GM18870 (cell line): ENCODE measurements around the gene ZNF367.
"Not testable (repeated sequence)": the region's sequence is repeated elsewhere in the genome, so short reads cannot be mapped to it uniquely, and the experiment has no call there.

Experiments used
- ATAC-seq: cut with Tn5 transposase; IDR thresholded peaks from one replicate; pipeline ENCODE4 v1.9.1; 2021; ENCODE audit warnings: moderate library complexity; ENCODE audit not compliant: unreplicated experiment

ZNF367 gene

GRCh38 chr9:96400132-96400910 lies 17.8 kb downstream of the ZNF367 start:
- ATAC-seq: no peak

GRCh38 chr9:96399325-96399633 lies 18.9 kb downstream of the ZNF367 start:
- no peak for ATAC-seq

DNA sequence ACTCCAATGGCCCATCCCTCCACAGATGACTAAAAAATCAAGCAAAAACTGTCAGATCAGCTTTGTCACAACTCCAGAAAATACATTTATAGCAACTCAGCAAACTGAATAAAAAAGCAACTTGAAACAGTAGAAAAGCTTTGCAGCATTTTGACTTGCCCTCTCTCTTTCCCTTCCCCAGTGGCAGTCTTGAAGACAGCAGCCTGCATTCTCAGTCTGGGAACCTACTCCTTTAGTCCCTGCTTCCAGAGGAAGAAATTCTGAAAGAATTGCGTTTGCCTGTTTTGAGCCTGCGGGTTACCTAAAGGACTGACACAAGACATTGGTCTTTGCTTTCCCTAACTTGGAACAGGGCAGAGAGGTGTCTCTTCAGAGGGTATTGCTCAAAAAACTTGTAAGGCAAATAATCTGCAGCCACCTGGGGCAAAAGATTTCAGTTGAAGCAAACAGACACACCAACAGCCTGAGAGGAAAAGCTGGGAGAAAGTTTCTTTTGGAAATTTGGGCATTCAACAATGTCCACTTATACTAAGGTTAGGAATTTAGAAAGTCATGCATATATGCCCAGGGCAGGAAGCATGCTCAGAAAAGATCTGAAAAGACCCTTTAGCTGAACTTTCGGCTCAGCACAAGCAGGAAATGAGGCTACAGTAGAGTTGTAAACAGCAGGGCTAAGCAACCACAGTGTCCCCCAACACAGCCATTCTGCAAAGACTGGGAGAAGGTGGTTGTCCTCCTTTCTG lies 19.4 kb downstream of the ZNF367 start:
- ATAC-seq: no peak

DNA sequence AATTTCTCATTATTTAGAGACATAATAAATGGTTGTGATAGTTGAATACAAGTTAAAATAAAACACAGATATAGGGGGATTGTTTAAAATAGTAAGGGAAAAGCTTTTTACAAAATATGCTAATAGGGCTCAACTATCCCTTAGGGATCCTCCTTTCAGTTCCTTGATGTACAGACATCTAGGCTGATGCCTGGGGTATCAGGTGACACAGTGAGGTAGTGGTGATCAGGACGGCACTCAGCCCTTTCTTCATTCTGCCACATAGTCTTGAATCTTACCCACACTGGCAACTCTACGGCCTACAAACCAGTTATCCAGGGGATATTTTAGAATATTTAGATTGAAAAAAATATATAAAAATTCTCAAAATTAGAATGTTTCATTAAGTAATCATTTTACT lies 22.2 kb downstream of the ZNF367 start:
- ATAC-seq: no peak

GRCh38 chr9:96394832-96395496 lies 23.2 kb downstream of the ZNF367 start:
- no peak for ATAC-seq

DNA sequence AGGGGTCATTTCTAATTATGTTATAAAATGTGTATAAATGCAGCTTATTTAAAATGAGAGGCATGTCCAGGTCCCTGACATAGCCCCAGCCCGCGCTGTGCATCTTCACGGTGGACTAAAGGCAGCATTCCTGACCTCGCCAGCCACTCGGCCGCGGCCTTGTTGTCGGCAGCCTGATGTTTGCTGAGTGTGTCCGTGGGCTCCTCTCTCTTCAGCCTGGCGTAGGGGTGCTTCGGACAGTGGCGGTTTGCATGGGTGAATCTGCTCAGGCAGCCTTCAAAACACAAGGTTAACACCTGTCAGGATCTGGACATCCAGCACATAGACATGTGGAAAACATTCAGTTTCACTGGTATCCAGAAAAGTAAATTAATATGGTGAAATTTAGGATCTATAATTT lies 25.9 kb downstream of the ZNF367 start:
- ATAC-seq: no peak

GRCh38 chr9:96391021-96391765 lies 27.0 kb downstream of the ZNF367 start:
- no peak for ATAC-seq

DNA sequence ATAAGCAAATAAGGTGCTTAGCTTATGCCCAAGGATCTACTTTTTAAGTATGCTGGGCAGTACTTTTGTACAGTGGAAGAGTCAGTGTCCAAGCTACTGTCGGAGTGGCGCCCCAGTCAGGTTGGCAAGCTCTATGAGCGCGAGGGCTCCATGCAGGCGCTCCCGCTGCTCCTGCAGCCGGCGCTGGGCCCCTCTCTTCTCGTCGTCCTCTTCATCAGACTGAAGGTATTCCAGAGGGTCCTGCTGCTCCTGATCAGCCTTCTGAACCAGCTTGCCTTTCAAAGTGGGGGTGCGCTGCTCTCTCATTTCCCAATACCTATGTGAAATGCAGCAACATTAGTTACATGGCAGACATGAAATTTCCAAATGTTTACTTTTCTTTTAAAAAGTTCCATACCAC lies 30.0 kb downstream of the ZNF367 start:
- ATAC-seq: no peak

GRCh38 chr9:96386157-96386556 lies 32.0 kb downstream of the ZNF367 start:
- no peak for ATAC-seq

DNA sequence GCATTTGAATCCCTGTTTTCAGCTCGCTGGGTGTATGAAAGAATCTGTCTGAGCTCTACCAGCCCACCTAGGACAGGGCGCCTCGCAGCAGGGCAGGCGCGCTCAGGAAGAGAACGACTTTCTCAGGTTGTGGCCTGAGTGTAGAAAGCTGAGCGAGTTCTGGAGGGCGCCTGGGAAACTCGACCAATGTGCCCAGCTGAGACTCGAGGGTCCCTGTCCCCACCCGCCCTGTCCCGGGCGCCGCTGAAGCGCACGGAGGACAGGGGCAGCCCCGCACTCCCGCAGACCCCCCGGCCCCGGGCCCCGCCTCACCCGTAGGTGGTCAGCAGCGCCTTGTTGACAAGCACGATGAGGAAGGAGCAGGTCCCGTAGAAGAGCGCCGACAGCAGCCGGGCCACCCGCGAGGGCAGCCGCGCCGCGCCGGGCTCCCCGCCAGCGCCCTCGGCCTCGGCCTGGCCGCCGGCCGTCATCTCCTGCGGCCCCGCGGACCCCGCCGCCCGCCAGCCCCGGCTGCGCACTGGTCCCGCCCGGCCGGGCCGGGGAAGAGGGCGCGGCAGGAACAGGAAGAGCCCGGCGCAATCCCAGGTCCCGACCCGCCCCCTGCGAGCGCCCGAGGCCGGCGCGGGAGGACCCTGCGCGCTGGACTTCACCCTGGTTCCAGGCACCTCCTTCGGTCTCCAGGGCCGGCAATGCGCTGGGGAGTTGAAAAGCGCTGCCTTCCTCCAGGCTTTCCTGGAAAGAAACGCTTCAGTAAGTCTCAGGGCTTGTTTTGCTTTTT lies 34.8 kb downstream of the ZNF367 start, which contains the start of gene SLC35D2:
Gene SLC35D2, minus strand, starts transcription at position 547 of the 778 bp plus-strand sequence. Its CDS starts 77 bp downstream, at position 470.
- no peak for ATAC-seq

DNA sequence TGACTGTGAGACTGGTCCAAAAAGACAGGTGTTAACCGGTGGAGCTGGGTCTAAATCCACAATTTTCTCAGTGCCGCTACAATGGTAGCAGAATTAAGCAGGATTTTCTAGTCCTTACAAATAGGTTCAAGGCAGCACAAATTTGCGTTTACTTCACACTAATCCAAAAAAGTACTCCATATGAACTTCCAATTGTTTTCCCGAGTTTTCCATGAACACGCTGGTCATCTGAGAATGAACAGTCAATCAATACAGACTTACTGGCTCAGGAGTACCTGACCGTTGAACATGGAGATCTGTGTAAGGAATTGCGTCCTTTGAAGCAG lies 35.4 kb downstream of the ZNF367 start:
- no peak for ATAC-seq

DNA sequence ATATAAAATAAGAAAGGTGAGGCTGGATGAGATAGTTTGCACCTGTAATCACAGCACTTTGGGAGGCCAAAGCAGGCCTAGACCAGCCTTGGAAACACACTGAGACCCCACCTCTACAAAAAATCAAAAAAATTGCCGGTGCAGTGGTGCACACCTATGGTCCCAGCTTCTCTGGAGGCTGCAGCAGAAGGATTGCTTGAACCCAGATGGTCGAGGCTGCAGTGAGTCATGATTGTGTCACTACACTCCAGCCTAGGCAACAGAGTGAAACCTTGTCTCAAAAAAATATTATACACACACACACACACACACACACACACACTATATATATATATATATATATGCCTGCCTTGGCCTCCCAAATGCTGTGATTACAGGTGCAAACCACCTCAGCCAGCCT lies 36.0 kb downstream of the ZNF367 start:
- ATAC-seq: no peak

DNA sequence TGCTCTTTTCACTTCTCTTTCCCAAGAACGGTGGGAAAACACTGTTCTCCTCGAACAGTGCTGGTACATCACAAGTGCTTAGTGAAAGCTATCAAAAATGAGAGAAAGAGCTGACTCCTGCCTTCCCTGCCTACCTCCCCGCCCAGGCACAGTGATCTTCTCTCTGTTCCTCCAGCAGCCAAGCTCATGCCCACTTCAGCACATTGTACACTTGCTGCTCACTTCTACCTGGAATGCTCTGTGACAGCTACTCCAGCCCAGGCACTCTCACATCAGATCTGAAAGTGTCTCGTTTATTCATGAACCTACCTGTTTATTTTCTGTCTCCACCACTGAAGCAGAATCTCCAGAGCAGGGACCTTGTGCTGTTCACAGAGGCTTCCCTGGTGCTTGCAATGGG lies 36.5 kb downstream of the ZNF367 start:
- ATAC-seq: no peak

DNA sequence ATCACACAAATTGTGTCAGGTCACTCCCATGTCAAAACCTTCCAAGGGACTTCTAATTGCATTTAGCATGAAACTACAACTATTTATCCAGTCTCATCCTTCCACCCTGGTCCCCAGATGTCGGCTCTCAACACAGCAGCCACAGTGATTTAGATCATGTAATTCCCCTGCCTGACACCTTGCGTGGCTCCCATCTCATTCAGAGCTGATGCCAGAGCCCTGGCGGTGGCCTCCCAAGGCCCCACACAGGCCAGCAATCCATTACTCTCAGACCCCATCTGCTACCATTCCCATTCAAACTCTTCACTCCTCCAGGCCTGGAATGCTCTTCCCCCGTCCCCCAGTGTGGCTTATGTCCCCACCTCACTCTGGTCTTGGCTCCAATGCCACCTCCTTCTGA lies 37.0 kb downstream of the ZNF367 start:
- ATAC-seq: no peak

DNA sequence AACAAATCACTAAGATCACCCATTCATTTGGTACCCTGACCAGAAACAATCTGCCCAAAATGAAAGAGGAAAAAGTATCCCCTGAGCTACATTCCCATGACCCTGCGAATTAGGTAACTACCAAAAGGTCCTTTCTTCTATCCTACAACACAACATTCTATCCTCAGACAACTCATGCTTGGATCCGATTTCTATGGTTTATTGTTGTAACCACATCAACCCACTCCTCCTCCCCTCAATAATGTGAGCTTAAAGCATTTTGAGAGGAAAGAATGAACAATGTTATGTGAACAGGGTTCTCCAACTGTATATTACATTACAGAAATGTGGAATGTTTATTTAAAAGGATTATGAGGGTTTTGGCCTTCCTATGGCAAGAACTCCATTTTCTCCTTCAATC lies 38.7 kb downstream of the ZNF367 start:
- ATAC-seq: no peak

DNA sequence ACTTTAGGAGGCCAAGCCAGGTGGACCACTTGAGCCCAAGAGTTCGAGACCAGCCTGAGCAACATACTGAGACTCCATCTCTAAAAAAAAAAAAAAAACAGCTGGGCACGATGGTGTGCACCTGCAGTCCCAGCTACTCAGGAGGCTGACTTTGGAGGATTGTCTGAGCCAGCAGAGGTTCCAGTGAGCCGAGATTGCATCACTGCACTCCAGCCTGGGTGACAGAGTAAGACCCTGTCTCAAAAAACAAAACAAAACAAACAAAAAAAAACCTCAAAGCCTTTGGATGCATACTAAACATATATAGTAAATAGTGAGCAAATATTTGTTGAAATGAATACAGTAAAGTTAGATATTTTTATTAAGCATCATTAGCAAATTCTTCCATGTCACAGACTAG lies 40.0 kb downstream of the ZNF367 start:
- ATAC-seq: no peak

DNA sequence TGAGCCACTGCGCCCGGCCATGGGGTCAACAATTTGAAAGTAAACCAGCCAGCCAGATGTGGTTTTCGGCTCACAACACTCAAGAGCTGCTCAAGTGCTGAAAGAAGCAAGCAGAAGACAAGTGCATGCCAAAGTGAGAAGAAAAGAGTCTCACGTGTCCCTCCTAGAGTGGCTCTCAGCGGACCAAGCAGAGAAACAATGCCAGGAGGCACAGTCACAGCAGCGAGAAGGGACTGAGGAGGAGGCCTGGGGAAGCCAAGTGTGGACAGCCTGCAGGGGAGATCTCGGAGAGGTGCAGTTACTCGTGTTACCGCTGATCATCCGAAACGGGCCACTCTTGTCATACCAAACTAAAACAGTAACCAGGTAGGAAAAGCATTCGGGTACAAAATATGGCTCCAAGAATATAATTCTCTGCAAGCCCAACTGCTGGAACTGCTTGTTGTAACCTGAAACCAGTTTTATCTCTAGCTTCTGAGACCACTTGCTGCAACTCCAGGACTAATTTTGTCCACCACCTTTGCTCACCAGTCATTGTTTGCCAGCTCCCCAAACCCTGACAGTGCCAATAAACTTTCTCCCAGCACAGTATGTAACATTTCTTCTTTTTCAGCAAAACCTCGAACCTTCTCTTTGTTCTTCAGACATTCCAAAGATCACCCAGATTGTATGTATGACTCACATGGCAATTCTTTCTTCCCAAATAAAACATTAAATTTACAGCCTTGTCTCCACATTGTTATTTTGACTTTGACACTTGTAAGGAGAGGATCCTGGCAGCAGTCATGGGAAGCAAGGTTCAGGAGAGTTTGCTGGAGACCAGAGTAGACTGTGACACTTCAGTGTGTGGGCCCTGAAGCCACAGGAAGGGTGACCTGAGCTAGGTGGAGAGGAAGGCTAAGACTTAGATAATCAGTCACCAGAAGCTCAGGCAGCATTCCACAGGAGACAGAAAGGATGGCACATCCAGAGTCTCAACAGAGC lies 41.0 kb downstream of the ZNF367 start:
- ATAC-seq: no peak

DNA sequence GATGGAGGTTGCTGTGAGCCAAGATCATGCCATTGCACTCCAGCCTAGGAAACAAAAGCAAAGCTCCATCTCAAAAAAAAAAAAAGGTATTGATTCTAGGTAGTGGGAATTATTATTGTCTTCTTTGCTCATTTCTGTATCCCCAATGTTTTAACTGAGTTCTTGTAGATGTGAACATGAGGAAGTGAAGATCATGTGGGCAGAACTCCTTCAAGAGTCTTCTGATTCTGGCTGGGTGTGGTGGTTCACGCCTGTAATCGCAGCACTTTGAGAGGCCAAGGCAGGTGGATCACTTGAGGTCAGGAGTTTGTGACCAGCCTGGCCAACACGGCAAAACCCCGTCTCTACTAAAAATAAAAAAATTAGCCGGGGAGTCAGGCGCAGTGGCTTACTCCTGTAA lies 42.7 kb downstream of the ZNF367 start:
- not testable (repeated sequence) for ATAC-seq

- no peak for ATAC-seq
Measured at GRCh38 chr9:96367943-96368342, 50.2 kb downstream of the ZNF367 start.
